Caki2 (cell line): Measurements from ENCODE around the gene BAZ2B. TPM values are rescaled to one million over a fixed set of nuclear protein-coding genes. Genes with fewer than 3 reads are reported as not detected.

Experiments used
- DNase-seq: peaks from one replicate; pipeline ENCODE4 v3.0.0-alpha.2; 2015; ENCODE audit warnings: low read depth
- in situ Hi-C: cut with HindIII; loops from 2 replicates; pipeline ENCODE4 v1.10.0; 2016; ENCODE audit warnings: low sequenced_read_pairs, low pct_unique_long_range_greater_than_20kb, mixed read lengths
- total RNA-seq: library from RNA; depleted of rRNA; stranded (reverse); fragments of >200 nt; shearing (Covaris generic); gene quantifications from 2 replicates; pipeline ENCODE4 v1.2.3, GENCODE V29; 2014; ENCODE audit warnings: low replicate concordance

BAZ2B gene
- total RNA-seq, 1 experiment from 2014 or later: 8.4 TPM

GRCh38 chr2:159620796-159621195, 4.4 kb upstream of the BAZ2B start:
- in situ Hi-C loops: loop anchor here (25.0 kb wide), 1 partner anchor 92 kb away; the partner anchor contains the start of gene MARCHF7
- DNase-seq: no peak

DNA sequence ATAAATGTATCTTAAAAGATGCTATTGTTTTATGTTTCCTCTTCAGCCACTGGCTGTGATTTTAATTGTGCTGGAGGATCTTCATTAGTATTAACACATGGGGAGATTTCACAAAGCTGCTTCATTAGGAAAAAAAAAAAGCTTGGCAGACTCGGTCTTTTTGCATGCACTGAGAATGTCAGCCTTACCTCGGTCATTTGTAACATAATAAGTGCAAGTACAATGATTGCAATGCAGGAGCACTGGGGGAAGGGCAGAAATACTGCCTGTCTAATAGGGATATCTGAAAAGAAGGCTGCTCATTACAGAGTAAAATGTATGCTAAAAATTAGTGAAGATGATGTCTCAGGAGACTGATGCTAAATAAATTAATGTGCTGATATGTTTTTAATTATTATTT, 1.3 kb upstream of the BAZ2B start:
- in situ Hi-C loops: loop anchor here (25.0 kb wide), 1 partner anchor 95 kb away; the partner anchor contains the start of gene MARCHF7
- peak; percentile 28 for DNase-seq

GRCh38 chr2:159617100-159617499, 752 bp upstream of the BAZ2B start:
- no peak for DNase-seq
- in situ Hi-C loops: loop anchor here (25.0 kb wide), 1 partner anchor 95 kb away; the partner anchor contains the start of gene MARCHF7

DNA sequence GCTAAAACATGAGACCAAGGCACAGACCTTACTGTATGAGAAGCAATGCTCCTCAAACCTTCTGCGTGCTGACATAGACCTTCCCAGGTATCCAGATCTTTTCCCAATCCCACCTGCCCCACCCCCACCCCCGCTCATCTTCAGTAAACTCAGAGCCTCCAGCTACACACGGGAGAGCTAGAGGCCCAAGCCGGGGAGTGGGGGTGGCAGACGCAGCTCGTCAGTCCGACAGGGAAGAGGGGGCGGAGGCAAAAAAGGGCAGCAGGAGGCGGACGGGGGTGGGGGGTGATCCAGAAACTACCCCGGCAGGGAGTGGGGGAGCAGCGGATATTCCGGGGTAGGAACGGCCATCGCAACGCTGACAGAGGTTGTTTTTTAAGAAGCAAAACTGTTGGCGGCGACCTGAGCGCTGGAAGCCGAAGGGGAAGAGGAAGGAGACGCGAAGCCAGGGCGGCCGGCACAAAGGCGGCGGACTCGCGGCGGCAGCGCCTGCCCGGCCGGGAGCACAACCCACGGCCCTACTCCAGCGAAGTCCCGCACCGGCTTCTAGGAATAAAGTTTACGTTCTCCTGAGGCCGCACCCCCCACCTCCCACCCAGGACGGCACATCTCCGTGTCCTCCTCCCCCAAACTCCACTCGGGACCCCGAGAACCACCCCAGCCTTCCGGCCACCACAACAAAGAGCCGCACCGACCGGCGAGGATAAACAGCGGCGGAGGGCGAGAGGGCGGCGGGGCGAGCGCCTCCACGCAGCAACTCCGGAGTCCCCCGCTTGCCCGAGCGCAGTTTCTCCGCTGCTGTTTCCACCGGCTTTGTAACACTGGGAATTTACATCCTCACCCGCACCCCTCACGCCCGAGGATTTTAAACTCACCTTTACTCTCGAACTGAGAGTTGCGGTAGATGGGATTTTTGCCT, 722 bp downstream of the BAZ2B start:
- peak; percentile 79 for DNase-seq
- in situ Hi-C loops: loop anchor here (25.0 kb wide), 1 partner anchor 97 kb away; the partner anchor contains the start of gene MARCHF7

- in situ Hi-C loops: loop anchor here (25.0 kb wide), 1 partner anchor 98 kb away; the partner anchor contains the start of gene MARCHF7
- DNase-seq: peak; percentile 72
These were observed 1.6 kb downstream of the BAZ2B start for GRCh38 chr2:159614534-159615366.

DNA sequence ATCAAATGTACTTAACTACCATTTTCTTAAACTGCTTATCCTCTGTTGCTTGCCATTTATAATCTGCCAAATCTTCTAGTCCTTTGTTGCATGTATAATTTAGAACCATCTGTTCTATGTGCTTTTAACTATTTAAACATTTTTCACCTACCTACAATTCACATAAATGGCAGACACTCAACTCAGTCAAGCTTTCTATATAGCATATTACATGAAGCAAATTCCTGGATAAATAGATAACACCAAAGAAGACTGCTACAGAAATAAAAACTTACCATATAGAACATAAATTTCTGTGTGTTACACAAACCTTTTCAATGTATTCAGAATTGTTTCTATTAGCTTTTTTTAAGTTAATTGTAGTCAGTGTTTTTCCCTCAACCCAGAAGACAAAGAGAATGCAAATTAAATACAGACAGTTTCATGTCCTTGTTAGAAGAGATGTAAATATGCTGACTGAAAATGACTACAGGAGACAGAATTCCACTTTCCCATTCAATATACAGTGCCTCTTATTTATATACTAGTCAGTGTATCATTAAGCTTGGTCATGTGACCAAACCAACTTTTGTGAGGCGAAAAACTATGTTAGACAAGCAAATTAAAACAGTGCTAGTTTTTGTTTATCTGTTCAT, 2.6 kb downstream of the BAZ2B start:
- DNase-seq: peak; percentile 30
- in situ Hi-C loops: loop anchor here (25.0 kb wide), 1 partner anchor 99 kb away; the partner anchor contains the start of gene MARCHF7

GRCh38 chr2:159613091-159613490, 3.3 kb downstream of the BAZ2B start:
- in situ Hi-C loops: loop anchor here (25.0 kb wide), 1 partner anchor 99 kb away; the partner anchor contains the start of gene MARCHF7
- no peak for DNase-seq

- in situ Hi-C loops: loop anchor here (25.0 kb wide), 1 partner anchor 100 kb away; the partner anchor contains the start of gene MARCHF7
- peak; percentile 21 for DNase-seq
These were observed 4.0 kb downstream of the BAZ2B start for GRCh38 chr2:159612255-159612901.

DNA sequence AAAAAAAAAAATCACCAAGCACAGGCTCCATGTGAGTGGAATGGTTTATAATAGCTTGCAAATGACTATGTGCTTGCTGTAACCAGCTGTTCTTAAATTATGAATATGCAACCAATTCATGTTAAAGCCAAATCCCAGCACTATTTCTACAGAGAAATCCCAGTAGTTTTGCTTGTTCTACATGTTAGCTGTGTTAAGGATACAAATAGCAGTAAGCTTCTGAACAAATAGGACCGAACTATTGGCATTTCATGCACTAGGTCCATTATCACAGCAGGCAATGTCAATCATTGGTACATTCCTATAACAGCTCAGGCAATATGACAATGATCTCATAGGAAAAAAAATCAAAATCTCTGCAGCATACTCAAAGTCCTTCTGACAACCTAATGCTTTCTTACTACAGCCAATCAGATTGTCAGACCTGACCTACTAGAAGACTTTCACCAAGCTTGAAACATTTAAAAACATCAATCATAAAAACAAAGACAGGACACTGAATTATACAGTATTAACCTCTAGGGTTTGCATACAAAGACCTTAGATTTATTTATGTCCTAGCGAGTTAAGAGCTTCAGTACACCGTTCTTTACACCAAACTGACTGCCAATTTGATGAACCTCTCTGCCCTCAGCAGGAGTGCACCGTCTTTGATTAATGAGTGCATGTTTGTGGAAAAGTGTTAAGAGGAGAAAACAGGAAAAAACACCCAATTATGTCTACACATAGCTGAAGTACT, 6.4 kb downstream of the BAZ2B start:
- no peak for DNase-seq
- in situ Hi-C loops: loop anchor here (25.0 kb wide), 1 partner anchor 102 kb away; the partner anchor contains the start of gene MARCHF7

DNA sequence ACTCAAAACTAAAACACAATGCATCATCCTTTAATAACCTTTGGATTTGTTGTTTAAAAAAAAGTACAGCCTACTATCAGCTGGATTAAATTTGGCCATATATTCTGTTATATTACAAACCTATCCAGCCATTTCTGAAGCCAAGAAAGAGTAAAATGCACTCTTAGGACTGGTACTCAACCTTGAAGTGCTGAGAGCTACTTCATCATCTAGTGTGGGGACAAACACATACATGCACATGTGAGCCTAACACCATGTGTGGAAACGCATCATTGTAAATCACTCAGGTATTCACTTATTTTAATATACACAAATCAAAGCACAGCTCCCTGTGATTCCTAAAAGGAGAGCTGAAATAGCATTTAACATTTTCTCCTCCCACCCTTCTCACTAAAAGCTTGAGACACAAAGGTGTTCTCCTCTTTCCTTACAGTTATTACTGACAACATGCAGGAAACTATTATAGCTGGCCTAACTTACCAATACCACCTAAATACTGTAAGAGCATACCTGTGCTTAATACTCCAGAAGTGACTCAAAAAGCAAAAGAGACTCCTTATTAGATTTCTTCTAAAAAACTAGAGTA, 7.5 kb downstream of the BAZ2B start:
- DNase-seq: no peak
- in situ Hi-C loops: loop anchor here (25.0 kb wide), 1 partner anchor 103 kb away; the partner anchor contains the start of gene MARCHF7

DNA sequence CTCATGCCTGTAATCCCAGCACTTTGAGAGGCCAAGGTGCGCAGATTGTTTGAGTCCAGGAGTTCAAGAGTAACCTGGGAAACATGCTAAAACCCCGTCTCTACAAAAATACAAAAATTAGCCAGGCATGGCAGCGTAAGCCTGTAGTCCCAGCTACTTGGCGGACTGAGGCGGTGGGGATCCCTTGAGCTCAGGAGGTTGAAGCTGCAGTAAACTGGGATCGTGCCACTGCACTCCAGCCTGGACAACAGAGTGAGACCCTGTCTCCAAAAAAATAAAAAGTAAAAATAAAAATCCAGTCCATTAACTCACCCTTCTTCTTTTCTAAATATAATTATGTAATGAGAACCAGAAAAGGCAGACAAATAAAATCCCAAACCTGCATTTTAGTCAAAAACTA, 8.2 kb downstream of the BAZ2B start:
- in situ Hi-C loops: loop anchor here (25.0 kb wide), 1 partner anchor 104 kb away; the partner anchor contains the start of gene MARCHF7
- DNase-seq: no peak

DNA sequence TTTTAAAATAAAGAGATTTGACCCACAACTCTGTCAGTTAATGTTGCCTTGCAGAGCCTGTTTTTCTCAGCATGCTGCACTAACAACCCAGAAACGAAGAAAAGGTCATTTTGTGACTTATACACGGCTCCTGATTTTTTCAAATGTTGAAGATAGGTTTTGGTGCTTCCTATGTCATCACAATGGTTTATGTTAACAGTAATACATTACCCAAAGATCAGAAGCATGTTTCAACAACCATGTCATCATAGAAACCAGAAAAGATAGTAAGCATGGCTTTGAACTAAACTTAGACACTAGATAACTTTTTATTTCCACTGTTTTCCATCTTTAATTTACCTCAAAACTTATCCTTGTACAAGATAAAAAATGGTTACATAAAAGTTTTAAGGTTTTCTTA, 10.1 kb downstream of the BAZ2B start:
- in situ Hi-C loops: loop anchor here (25.0 kb wide), 1 partner anchor 106 kb away; the partner anchor contains the start of gene MARCHF7

GRCh38 chr2:159605441-159606178, 10.7 kb downstream of the BAZ2B start:
- no peak for DNase-seq
- in situ Hi-C loops: loop anchor here (25.0 kb wide), 1 partner anchor 107 kb away; the partner anchor contains the start of gene MARCHF7

More for the DNA sequence above, 10.1 kb downstream of the BAZ2B start:
- no peak for DNase-seq

DNA sequence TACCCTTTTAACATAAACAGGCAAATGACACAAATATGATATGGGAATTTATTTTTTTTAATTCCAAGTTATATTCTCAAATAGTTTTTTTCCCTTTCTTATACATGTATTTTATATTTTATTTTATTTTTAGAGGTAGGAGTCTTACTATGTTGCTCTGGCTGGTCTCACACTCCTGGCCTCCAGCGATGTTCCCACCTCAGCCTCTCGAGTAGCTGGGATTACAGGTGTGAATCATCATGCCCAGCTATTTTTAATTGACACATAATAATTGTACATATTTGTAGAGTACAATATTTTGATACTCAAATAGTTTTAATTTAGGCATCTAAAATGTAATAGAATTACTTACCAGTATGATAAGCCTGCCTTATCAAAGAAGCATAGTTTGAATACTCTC, 12.2 kb downstream of the BAZ2B start:
- in situ Hi-C loops: loop anchor here (25.0 kb wide), 1 partner anchor 108 kb away; the partner anchor contains the start of gene MARCHF7
- no peak for DNase-seq

DNA sequence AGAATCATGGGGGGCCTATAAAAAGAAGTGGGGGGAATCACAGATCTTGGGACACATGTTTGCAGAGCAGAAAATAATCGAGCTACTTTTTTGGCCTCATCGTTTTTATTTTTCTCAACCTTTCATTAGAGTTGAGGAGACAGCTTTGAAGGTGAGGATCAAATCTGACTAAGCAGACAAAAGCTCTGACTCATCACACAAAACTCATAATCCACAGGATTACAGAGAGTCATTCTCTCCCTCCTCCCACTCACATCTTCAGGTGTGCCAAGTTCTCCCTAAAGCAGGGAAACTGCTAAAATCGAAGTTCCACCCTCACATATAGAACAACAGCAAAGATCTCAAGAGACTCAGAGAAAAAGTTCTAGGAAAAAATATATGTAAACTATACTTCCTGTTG, 15.6 kb downstream of the BAZ2B start:
- in situ Hi-C loops: loop anchor here (25.0 kb wide), 1 partner anchor 112 kb away; the partner anchor contains the start of gene MARCHF7
- DNase-seq: peak; percentile 22
